VCaP (cell line): ENCODE results near the gene CADM1.

ENCODE experiments used
- H3K27ac ChIP-seq: fragments of 450-650 bp; 2 replicates; pipeline ENCODE4 v1.5.1; 2017
- TF ChIP-seq, protein P1 (sequence below): fragments of 450-650 bp; conservative IDR thresholded peaks from 2 replicates; pipeline ENCODE4 v1.5.1; 2017; ENCODE audit warnings: mild to moderate bottlenecking, moderate library complexity

The CADM1 gene

DNA sequence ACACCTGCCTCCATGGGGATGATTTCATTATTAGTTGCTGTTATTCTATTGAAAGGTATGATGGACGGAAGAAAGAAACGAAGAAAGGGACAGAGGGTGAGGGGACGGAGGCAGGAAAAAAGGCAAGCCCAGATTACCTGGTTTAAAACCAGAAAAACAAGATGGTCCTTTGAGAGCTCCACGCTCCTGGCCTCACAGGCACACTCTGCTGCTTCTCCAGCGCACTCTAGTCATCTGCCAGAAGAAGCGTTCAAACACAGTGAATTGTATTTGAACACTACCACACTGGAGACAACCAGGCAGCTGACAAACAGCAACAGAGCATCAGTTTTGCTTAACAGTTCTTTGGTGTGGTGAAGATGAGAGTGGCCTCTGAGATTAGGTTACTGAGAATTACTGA, 216.9 kb downstream of the CADM1 start:
- TF ChIP-seq, protein P1, sequence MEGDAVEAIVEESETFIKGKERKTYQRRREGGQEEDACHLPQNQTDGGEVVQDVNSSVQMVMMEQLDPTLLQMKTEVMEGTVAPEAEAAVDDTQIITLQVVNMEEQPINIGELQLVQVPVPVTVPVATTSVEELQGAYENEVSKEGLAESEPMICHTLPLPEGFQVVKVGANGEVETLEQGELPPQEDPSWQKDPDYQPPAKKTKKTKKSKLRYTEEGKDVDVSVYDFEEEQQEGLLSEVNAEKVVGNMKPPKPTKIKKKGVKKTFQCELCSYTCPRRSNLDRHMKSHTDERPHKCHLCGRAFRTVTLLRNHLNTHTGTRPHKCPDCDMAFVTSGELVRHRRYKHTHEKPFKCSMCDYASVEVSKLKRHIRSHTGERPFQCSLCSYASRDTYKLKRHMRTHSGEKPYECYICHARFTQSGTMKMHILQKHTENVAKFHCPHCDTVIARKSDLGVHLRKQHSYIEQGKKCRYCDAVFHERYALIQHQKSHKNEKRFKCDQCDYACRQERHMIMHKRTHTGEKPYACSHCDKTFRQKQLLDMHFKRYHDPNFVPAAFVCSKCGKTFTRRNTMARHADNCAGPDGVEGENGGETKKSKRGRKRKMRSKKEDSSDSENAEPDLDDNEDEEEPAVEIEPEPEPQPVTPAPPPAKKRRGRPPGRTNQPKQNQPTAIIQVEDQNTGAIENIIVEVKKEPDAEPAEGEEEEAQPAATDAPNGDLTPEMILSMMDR, result no peak
- H3K27ac ChIP-seq, result no peak overlapping the region

DNA sequence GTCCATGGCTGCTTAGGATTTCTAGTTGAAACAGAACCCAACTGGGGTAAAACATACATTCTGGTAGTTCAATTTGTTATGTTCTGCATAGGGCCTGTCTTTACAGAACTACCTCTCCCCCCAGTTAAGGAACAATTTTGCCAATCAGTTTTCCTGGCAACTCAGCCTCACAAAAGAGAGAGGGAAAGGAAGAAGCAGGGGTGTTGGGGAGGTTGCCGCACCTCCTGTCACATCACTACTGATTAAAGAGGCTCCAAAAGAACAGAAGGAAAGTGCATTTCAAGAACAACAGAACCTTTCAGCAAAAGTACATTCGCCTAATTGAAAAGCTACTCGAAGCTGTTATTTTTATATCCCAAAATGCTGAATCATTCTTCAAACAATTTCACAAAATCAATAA, 217.6 kb downstream of the CADM1 start:
- H3K27ac ChIP-seq, result no peak overlapping the region
- TF ChIP-seq, protein P1, result no peak

DNA sequence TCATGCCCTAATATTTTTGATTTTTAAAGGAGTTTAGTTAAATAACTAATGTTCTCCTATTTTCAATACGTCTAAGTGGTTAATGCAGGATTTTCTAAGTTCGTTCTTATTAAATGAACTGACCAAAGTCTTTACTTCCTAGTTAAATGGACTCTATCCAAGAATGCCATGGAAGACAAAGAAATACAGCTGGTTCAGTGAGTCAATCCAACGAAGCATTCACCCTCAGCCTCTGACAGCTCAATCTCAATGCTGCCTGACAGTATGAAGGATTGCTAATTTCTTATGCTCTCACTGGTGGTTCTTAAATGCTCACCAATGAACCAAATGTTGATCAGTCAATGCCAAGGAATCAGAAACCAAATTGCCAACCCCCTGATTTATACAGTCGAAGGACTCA, 219.4 kb downstream of the CADM1 start:
- H3K27ac ChIP-seq, result no peak overlapping the region
- TF ChIP-seq, protein P1, result no peak

DNA sequence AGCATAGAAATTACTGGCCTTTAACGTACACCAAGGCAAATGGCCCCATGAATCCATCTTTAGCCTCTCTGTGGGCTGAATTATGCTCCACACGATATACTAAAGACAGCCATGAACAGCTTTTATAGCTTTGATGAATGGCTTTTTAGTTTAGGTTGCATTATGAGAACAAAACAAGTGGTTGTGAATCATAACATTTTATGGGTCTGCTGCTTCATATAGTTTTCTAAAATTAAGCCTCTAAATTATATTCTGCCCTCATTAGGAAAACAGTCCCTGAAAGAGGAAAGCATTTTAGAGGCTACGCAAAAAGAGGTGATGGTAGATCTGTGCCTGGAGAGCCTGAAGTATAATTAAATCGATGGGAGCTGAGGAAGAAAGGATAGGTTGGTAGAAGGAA, 221.3 kb downstream of the CADM1 start:
- H3K27ac ChIP-seq, result peak overlapping the region; percentile 40; the same call in 1 of the 2 replicates
- TF ChIP-seq, protein P1, result no peak

DNA sequence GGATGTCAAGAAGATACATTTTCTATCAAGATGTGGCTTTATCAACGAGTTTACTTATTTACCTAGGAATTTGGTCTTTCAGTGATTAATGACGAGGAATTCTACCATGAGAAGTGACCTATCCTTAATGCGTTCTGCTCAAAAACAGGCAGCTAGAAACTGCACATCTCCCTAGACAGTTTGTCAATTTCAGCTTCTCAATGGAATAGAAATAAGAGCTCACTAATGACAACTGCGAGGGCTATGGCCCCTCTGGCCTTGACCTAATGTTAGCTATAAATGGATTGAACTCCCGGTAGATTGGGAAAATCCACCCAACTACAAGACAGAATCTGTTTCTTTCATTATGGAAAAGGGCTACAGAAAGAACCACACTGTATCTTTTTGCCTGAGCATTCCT, 223.4 kb downstream of the CADM1 start:
- peak overlapping the region; percentile 40; the same call in 1 of the 2 replicates for H3K27ac ChIP-seq
- TF ChIP-seq, protein P1, result no peak

DNA sequence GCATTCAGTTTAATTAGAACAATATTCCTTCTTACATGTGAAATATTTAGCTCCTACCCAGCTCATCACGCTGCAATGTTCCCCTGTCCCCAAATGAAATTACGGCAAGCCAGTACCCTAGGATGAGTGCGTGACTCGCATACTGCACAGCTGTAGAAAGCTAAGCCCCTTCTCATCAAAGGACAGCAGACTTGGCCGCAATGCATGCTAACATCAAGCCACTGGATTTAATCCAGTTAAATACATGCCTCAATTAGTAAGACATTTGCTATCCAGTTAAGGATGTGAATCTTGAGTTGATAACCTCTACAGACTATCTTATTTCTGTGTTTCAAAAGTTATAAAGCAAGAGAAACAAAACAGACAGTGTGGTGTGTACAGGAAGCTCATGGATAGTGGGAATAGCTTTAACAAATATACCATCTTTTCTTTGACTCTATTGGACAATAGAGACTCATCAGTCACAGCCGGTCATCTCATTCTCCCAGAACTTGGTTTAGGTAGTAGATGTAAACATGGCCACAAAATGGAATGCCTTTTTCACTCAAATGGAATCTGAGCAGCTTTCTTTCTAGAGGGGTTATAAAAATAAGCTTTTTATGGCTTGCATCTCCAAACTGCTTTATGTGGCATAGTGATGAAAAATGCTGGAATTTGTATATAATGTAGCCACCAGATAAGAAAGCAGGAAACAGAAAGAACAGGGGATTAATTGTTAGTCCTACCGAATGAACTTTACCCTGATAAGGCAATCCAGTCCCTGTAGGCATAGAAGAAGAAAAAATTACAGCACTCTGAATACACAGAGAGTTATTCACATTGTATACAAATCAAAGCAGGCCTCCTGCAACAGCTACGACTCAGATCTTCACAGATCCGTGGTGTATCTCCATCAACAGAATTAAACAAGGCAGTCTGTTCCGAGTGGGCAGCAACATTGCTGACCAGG, 224.1 kb downstream of the CADM1 start:
- no peak overlapping the region for H3K27ac ChIP-seq
- TF ChIP-seq, protein P1, result no peak

DNA sequence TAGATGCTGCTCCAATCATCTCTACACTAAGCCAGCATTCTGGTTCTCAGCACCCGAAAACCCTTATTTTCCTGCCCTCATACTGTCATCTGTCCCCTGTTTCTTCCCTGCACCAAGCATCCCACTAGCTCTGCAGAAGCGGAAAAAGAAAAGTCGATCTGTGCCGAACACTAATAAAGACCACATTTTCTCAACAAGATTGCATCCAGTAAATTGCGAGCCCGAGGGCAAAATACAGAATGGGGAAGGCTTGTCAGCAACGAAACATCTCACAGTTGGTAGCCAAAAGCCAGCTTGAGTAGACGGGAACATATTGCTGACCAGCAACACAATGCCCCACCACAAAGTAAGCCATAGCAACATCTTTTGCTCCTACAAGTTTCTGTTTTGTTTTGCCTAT, 227.4 kb downstream of the CADM1 start:
- TF ChIP-seq, protein P1, result no peak
- H3K27ac ChIP-seq, result no peak overlapping the region
